ENCODE results near the gene GLTP.
A peak's percentile ranks its signal among the peaks of the same experiment; 100 is the strongest.
"Not testable (repeated sequence)": the region's sequence is repeated elsewhere in the genome, so short reads cannot be mapped to it uniquely, and the experiment has no call there.

GLTP gene

GRCh38 chr12:109876406-109876805 lies 3.9 kb downstream of the GLTP start:
- no peak for DNase-seq

- peak; percentile 22 for DNase-seq
These were observed 4.7 kb downstream of the GLTP start for GRCh38 chr12:109875572-109876131.

- no peak for DNase-seq
These were observed 6.7 kb downstream of the GLTP start for GRCh38 chr12:109873653-109874052.

GRCh38 chr12:109871668-109872314 lies 8.6 kb downstream of the GLTP start:
- DNase-seq, result no peak

DNA sequence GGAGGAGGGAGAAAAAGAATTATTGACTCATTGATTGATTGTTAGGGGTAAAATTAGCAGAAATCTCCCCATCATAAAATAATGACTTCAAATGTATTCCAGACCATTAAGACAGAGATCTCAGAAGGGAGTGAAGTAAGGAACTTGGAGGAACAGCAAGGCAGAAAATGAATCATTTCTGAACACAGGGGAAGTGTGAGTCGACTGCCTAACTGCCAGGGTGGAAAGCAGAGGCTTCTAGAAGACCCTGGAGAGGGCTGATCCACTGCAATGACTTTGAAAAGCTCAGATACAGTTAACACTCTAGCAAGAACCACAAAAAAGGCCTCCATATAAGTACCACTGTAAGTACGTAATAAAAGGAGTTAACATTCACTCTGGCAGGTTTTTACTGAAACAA lies 9.7 kb downstream of the GLTP start:
- no peak for DNase-seq

- no peak for DNase-seq
These were observed 11.9 kb downstream of the GLTP start for GRCh38 chr12:109868182-109869051.

- DNase-seq, result no peak
These were observed 15.4 kb downstream of the GLTP start for GRCh38 chr12:109864916-109865315.

- DNase-seq, result peak; percentile 22
These were observed 16.3 kb downstream of the GLTP start for GRCh38 chr12:109863847-109864712.

- DNase-seq, result not testable (repeated sequence)
These were observed 17.9 kb downstream of the GLTP start for GRCh38 chr12:109862491-109862890.

GRCh38 chr12:109861689-109862314 lies 18.5 kb downstream of the GLTP start:
- peak; percentile 38 for DNase-seq

GRCh38 chr12:109860977-109861376 lies 19.4 kb downstream of the GLTP start:
- no peak for DNase-seq

DNA sequence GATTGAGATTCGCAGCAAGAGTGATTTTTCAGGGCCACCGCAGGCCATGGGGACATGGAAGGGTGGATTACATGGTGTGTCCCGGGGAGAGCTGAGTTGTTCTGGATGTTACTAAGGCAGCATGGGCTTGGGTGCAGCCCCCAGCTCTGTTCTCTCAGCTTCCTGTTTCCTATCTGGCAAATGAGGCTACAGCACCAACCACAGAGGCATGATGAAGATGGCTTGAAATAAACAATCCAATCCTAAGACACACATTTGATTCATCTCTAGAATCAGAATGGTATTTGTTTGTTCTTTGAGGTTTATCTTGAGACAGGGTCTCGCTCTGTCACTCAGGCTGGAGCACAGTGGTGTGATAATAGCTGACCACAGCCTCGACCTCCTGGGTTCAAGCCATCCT lies 21.6 kb downstream of the GLTP start:
- DNase-seq, result no peak

DNA sequence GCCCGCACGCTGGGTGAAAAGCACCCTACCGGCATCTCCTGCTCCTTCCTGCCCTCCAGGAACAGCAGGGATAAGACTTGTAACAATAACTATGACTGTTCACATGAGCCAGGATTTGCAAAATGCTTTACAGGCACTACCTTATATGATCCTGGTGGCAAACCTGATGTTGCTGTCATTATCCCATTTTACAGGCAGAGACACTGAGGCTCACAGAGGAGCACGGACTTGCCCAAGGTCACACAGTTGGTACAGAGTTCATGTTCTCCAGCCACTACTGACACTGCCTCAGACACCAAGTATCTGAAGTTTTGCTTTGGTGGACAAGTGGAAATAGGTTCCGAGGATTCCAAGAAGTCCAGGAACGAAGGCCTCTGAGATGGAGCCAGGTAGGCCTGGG lies 22.6 kb downstream of the GLTP start:
- DNase-seq, result no peak

DNA sequence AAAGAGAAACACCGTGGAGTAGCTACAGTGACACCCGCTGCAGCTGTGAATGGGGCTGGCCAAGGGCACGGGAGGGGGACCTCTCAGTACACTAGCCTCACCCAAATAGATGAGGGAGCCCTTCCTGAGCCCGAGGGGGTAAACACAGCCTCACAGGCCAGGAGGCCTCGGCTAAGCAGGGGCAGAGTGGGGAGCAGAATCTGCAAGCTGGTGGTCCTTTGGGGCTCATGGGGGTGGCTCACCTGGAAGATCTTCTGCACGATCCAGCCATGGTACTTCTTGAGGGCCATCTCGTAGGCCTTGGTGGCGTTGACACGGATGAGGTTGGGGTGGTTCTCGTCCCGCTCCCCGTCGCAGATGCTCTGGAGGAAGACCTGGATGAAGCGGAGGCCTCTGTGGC lies 25.0 kb downstream of the GLTP start:
- DNase-seq, result no peak

DNA sequence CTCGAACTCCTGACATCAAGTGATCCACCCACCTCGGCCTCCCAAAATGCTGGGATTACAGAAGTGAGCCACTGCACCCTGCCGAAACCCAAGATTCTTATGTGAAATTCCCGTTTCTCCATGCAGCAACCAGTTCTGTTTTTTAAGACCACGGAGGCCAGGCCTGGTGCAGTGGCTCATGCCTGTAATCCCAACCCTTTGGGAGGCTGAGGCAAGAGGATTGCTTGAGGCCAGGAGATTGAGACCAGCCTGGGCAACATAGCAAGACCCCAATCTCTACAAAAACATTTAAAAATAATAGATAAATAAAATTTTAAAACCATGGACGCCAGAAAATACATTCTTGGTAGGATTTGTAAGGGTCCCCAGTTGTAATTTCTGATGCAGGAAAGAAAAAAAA lies 29.8 kb downstream of the GLTP start:
- not testable (repeated sequence) for DNase-seq

GRCh38 chr12:109847142-109847735 lies 33.1 kb downstream of the GLTP start:
- DNase-seq, result no peak

DNA sequence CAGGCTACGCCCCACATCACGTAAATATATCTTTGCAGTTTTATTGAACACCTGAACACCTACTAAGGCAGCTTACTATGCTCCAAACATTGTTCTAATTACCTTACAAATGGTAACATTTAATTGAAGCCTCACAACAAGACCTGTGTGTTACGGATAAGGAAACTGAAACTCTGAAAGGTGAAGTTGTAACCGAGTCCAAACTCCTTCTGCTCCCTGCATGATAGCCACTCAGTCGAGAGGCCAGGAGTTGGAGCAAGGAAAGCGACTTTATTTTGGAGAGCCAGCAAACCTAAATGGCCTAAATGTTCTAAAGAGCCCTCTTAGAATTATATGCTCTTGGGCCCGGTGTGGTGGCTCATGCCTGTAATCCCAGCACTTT lies 34.5 kb downstream of the GLTP start:
- DNase-seq, result no peak

- DNase-seq, result peak; percentile 69
These were observed 35.1 kb downstream of the GLTP start for GRCh38 chr12:109844983-109845823.

DNA sequence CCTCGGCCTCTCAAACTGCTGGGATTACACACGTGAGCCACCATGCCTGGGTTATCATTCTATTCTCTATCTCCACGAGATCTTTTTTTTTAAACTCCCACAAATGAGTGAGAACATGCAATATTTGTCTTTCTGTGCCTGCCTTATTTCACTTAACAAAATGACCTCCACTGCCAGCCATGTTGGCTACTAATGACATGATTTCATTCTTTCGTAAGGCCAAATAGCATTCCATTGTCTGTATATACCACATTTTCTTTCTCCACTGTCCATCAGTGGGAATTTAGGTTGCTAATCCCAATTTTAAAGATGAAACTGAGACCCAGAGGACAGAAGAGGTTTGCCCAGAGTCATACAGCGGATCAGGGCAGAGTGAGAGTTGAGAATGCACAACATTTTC lies 36.2 kb downstream of the GLTP start:
- no peak for DNase-seq

DNA sequence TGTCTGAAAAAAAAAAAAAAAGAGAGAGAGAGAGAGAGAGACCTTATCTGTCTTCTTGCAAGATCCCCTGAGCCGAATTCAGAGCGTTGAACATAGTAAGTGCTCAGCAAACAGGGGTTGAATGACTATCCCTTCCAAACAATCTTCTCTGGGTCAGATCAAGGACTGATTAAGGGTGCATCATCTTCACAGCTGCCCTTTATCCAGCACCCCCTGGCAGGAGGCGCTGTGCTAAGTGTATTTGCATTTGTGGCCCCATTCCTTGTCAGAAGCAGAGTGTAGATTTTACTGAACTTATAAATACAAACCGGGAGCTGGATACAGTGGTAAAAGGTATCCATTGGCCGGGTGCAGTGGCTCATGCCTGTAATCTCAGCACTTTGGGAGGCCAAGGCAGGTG lies 38.3 kb downstream of the GLTP start:
- DNase-seq, result no peak

GRCh38 chr12:109841356-109841755 lies 39.0 kb downstream of the GLTP start:
- DNase-seq, result no peak

All from kidney glomerular epithelial cell (primary cell).